ENCODE measurements around the gene KLF6. TPM values are rescaled to one million over a fixed set of nuclear protein-coding genes. Genes with fewer than 3 reads are reported as not detected.

The KLF6 gene
- total and polyA plus RNA-seq, 2 donors (not counting 1 experiment from before 2014, with no cell fraction given), result 175 to 921 TPM

- Histone ChIP-seq H3K4me1 (ENCODE audit: control insufficient read depth in 2 of 2, insufficient read depth in 2 of 2, low read length in 2 of 2) (peaks cover 17 to 20% of the 10 kb centered on the region in 2 donors), H3K79me2 (ENCODE audit: control insufficient read depth, insufficient read depth, low read length) (no peaks in the 10 kb centered on the region), H3K27ac (ENCODE audit: low read length in 2 of 2) (no peak overlapping the region), H3K36me3 (replicated peaks in 1 of 2; ENCODE audit: control extremely low read depth in 1 of 2, control insufficient read depth in 1 of 2, extremely low read depth in 1 of 2, insufficient read depth in 2 of 2, low read length in 1 of 2) (no peaks in the 10 kb centered on the region), H3K4me2 (replicated peaks; ENCODE audit: low read depth, low read length, poor library complexity, severe bottlenecking) (no peak overlapping the region), H4K20me1 (ENCODE audit: control insufficient read depth, insufficient read depth, low read length, poor library complexity, severe bottlenecking) (no peaks in the 10 kb centered on the region), H3K4me3 (ENCODE audit: control extremely low read depth in 1 of 5, extremely low read depth in 1 of 5, insufficient read depth in 1 of 5, low read depth in 2 of 5, low read length in 4 of 5) (no peak overlapping the region), H3K27me3 (replicated peaks in 1 of 4; ENCODE audit: control extremely low read depth in 1 of 4, control insufficient read depth in 3 of 4, insufficient read depth in 4 of 4, low read length in 3 of 4) (no peaks in the 10 kb centered on the region), H2AFZ (ENCODE audit: insufficient read depth, low read depth, low read length, poor library complexity, severe bottlenecking) (no peak overlapping the region), H3K9ac (ENCODE audit: low read length) (no peak overlapping the region), H3K9me3 (ENCODE audit: control extremely low read depth in 1 of 3, control insufficient read depth in 2 of 3, insufficient read depth in 1 of 3, low read length in 2 of 3) (no peaks in the 10 kb centered on the region)
- H3K4me3 Mint-ChIP-seq, result no peak overlapping the region
- TF ChIP-seq EZH2 (IDR thresholded peaks at IDR 0.05; ENCODE audit: borderline replicate concordance, insufficient read depth, low read depth, low read length, poor library complexity, severe bottlenecking), result no peak
- no peak for TF ChIP-seq CTCF (IDR thresholded peaks at IDR 0.05)
- CTCF ChIA-PET, result interaction anchor here (0.7 to 1.2 kb wide), 3 partner anchors 11 to 335 kb away, joined by 3 to 6 read pairs (median 5); no protein-coding TSS in a partner anchor
- peaks cover 24% of the 10 kb centered on the region for H3K4me1 Mint-ChIP-seq
- H3K9me3 Mint-ChIP-seq (ENCODE audit: insufficient read depth), result no peaks in the 10 kb centered on the region
- intact Hi-C loops (cut with micrococcal nuclease), result no loop called here
- ATAC-seq (ENCODE audit: low read depth) (no peak), DNase-seq (no peak)
- H3K27me3 Mint-ChIP-seq, result no peaks in the 10 kb centered on the region
- WGBS (ENCODE audit: insufficient coverage), result no CpG with 5 or more reads among the region's 1 CpG
- POLR2A ChIA-PET, result no interaction called here
- no peak overlapping the region for H3K27ac Mint-ChIP-seq
Observed at GRCh38 chr10:3830946-3831345, 45.9 kb upstream of the KLF6 start.

DNA sequence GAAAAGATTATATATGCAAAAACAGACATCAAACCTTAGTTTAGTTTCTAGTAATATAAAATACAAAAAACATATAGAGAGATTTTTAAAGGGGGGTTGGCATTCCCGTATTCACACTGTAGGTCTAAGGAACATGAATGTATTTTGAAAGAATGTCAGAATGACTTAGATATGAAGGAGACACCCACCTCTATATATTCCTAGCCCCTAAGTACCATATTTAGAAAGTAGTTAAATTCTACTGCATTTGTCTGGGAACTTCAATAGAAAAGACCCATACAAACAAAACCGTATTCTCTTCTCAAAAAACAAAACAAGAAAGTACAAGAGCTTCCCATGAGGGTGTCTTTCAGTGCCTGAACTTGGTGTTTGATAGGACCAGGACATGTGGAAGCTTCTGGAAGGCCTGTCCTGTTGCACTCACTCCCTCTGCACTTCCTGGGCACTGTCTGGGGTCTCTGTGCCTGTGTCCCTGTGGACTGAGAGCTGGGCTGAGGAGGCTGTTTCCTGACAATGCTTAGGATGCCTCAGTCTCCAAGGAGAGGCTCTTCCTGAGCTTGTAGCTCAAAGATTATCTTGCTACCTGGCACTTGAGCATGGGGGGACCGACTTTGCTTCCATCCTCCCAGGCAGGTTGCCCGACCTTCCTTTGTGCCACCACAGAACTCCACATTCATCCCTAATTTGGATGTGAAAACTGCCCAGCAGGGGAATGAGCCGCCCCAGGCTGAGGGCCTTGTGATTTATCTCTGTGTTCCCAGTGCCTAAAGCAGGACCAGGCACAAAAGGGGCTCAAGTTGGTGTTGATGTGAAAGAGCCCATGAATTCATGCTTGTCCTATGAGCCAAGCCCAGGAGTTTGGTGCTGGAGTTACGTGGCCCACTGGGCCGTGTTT lies 44.4 kb upstream of the KLF6 start:
- ATAC-seq (ENCODE audit: low read depth), result no peak
- CTCF ChIA-PET, result interaction anchor here (0.6 to 0.7 kb wide), 2 partner anchors 34 to 120 kb away, joined by 3 read pairs; no protein-coding TSS in a partner anchor
- Mint-ChIP-seq H3K27me3 (no peaks in the 10 kb centered on the region), H3K4me1 (peaks cover 20% of the 10 kb centered on the region), H3K9me3 (ENCODE audit: insufficient read depth) (no peaks in the 10 kb centered on the region), H3K27ac (peak overlapping the region; percentile 57), H3K4me3 (peak overlapping the region; percentile 78)
- WGBS (ENCODE audit: insufficient coverage), result 93% methylated on average over 3 of the region's 7 CpGs
- Histone ChIP-seq H3K4me2 (replicated peaks; ENCODE audit: low read depth, low read length, poor library complexity, severe bottlenecking) (peak overlapping the region; percentile 67), H2AFZ (ENCODE audit: insufficient read depth, low read depth, low read length, poor library complexity, severe bottlenecking) (peak overlapping the region; percentile 67), H4K20me1 (ENCODE audit: control insufficient read depth, insufficient read depth, low read length, poor library complexity, severe bottlenecking) (no peaks in the 10 kb centered on the region), H3K27ac (ENCODE audit: low read length in 2 of 2) (peak overlapping the region; percentile 28 to 39), H3K9me3 (ENCODE audit: control extremely low read depth in 1 of 3, control insufficient read depth in 2 of 3, insufficient read depth in 1 of 3, low read length in 2 of 3) (no peaks in the 10 kb centered on the region), H3K4me3 (ENCODE audit: control extremely low read depth in 1 of 5, extremely low read depth in 1 of 5, insufficient read depth in 1 of 5, low read depth in 2 of 5, low read length in 4 of 5) (peak overlapping the region; percentile 39 to 66 (median 53)), H3K79me2 (ENCODE audit: control insufficient read depth, insufficient read depth, low read length) (no peaks in the 10 kb centered on the region), H3K27me3 (replicated peaks in 1 of 4; ENCODE audit: control extremely low read depth in 1 of 4, control insufficient read depth in 3 of 4, insufficient read depth in 4 of 4, low read length in 3 of 4) (no peaks in the 10 kb centered on the region), H3K36me3 (replicated peaks in 1 of 2; ENCODE audit: control extremely low read depth in 1 of 2, control insufficient read depth in 1 of 2, extremely low read depth in 1 of 2, insufficient read depth in 2 of 2, low read length in 1 of 2) (no peaks in the 10 kb centered on the region), H3K4me1 (ENCODE audit: control insufficient read depth in 2 of 2, insufficient read depth in 2 of 2, low read length in 2 of 2) (peaks cover 11 to 15% of the 10 kb centered on the region in 2 donors), H3K9ac (ENCODE audit: low read length) (peak overlapping the region; percentile 62)
- POLR2A ChIA-PET, result interaction anchor here (1.4 kb wide), 1 partner anchor 44 kb away, joined by 7 read pairs; the partner anchor contains the start of gene KLF6
- intact Hi-C loops (cut with micrococcal nuclease), result loop anchor here (1.0 to 2.0 kb wide), 3 partner anchors 18 to 47 kb away; no protein-coding TSS in a partner anchor
- no peak for DNase-seq
- TF ChIP-seq EZH2 (IDR thresholded peaks at IDR 0.05; ENCODE audit: borderline replicate concordance, insufficient read depth, low read depth, low read length, poor library complexity, severe bottlenecking), result no peak
